HG03135 (cell line): Measurements from ENCODE around the gene SRRM4.
"Not testable (repeated sequence)": the region's sequence is repeated elsewhere in the genome, so short reads cannot be mapped to it uniquely, and the experiment has no call there.

ENCODE experiments used
- ATAC-seq: cut with Tn5 transposase; IDR thresholded peaks from one replicate; pipeline ENCODE4 v1.9.1; 2021; ENCODE audit warnings: mild to moderate bottlenecking, moderate library complexity; ENCODE audit not compliant: unreplicated experiment

Gene SRRM4

GRCh38 chr12:118981285-118982211 is at the start of gene SRRM4:
SRRM4 (plus strand) TSS chr12:118981541; CDS start chr12:118981883, 342 bp downstream.
- no peak for ATAC-seq

- ATAC-seq, result no peak
These were observed 35.1 kb upstream of the SRRM4 start for GRCh38 chr12:118946256-118946655.

GRCh38 chr12:118958520-118958919 is 22.8 kb upstream of the SRRM4 start:
- no peak for ATAC-seq

- ATAC-seq, result no peak
These were observed 22.0 kb upstream of the SRRM4 start for GRCh38 chr12:118959348-118959747.

- no peak for ATAC-seq
These were observed 21.3 kb upstream of the SRRM4 start for GRCh38 chr12:118959985-118960560.

- ATAC-seq, result no peak
These were observed 20.5 kb upstream of the SRRM4 start for GRCh38 chr12:118960865-118961264.

- ATAC-seq, result no peak
These were observed 16.4 kb upstream of the SRRM4 start for GRCh38 chr12:118964988-118965387.

- no peak for ATAC-seq
These were observed 10.5 kb upstream of the SRRM4 start for GRCh38 chr12:118970856-118971255.

GRCh38 chr12:118972982-118973381 is 8.4 kb upstream of the SRRM4 start:
- ATAC-seq, result no peak

GRCh38 chr12:118979763-118980406 is 1.5 kb upstream of the SRRM4 start:
- no peak for ATAC-seq

- no peak for ATAC-seq
These were observed 830 bp upstream of the SRRM4 start for GRCh38 chr12:118980407-118981014.

- no peak for ATAC-seq
These were observed 961 bp downstream of the SRRM4 start for GRCh38 chr12:118982302-118982701.

- ATAC-seq, result no peak
These were observed 1.8 kb downstream of the SRRM4 start for GRCh38 chr12:118982984-118983761.

- ATAC-seq, result no peak
These were observed 3.0 kb downstream of the SRRM4 start for GRCh38 chr12:118984161-118984943.

GRCh38 chr12:118986050-118986449 is 4.7 kb downstream of the SRRM4 start:
- no peak for ATAC-seq

- ATAC-seq, result no peak
These were observed 17.8 kb downstream of the SRRM4 start for GRCh38 chr12:118999107-118999506.

- no peak for ATAC-seq
These were observed 23.7 kb downstream of the SRRM4 start for GRCh38 chr12:119005085-119005484.

GRCh38 chr12:119005913-119006312 is 24.6 kb downstream of the SRRM4 start:
- ATAC-seq, result no peak

GRCh38 chr12:119006746-119007145 is 25.4 kb downstream of the SRRM4 start:
- no peak for ATAC-seq

- ATAC-seq, result not testable (repeated sequence)
These were observed 26.9 kb downstream of the SRRM4 start for GRCh38 chr12:119008273-119008672.
